Suprapubic skin (tissue), 4 donors: Measurements from ENCODE around the gene SETD5.

Experiments
- EP300 ChIP-seq: sonication (generic); formaldehyde crosslinking; IDR thresholded peaks from one replicate; pipeline ENCODE4 v1.6.1; 2017; ENCODE audit warnings: antibody characterized with exemption
- POLR2A ChIP-seq, 2 donors: fragments of 450-650 bp; IDR thresholded peaks; one replicate each; pipeline ENCODE4 v1.6.1; 2017; ENCODE audit warnings: antibody characterized with exemption in 2 of 2, mild to moderate bottlenecking in 2 of 2, moderate library complexity in 2 of 2
- POLR2AphosphoS5 ChIP-seq, 3 donors: sonication (generic); formaldehyde crosslinking; IDR thresholded peaks; one replicate each; pipeline ENCODE4 v1.6.1; 2017; ENCODE audit warnings: antibody characterized with exemption in 3 of 3
- TF ChIP-seq, protein P1 (sequence below), 2 donors: fragments of 200-600 bp in 1 of 2; fragments of 450-650 bp in 1 of 2; sonication (generic) in 1 of 2; IDR thresholded peaks; one replicate each; pipeline ENCODE4 v1.5.1; 2016 to 2019; ENCODE audit warnings: antibody characterized with exemption in 2 of 2, mild to moderate bottlenecking in 1 of 2, moderate library complexity in 1 of 2

DNA sequence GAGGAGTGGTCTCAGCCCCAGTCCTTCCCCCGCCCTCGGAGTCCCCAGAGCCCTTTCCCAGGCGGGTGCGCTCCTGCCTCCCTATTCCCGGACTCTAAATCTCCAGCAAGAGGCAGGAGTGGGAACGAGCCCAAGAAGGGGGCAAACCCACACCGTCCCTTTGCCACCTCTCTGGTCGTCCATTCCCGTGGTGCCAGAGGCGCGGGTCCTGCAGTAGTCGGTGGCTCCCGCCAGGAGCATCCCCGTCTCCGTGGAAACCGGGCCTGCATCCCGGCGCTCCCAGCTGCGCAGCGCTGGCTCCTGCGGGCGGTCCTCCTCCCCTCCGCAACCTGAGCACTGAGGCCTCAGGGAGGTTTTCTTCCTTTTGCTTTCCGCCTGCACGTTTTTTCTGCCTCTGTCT lies 111.4 kb downstream of the SETD5 start:
- TF ChIP-seq, protein P1, sequence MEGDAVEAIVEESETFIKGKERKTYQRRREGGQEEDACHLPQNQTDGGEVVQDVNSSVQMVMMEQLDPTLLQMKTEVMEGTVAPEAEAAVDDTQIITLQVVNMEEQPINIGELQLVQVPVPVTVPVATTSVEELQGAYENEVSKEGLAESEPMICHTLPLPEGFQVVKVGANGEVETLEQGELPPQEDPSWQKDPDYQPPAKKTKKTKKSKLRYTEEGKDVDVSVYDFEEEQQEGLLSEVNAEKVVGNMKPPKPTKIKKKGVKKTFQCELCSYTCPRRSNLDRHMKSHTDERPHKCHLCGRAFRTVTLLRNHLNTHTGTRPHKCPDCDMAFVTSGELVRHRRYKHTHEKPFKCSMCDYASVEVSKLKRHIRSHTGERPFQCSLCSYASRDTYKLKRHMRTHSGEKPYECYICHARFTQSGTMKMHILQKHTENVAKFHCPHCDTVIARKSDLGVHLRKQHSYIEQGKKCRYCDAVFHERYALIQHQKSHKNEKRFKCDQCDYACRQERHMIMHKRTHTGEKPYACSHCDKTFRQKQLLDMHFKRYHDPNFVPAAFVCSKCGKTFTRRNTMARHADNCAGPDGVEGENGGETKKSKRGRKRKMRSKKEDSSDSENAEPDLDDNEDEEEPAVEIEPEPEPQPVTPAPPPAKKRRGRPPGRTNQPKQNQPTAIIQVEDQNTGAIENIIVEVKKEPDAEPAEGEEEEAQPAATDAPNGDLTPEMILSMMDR (IDR thresholded peaks at IDR 0.05), result no peak
- TF ChIP-seq POLR2A (IDR thresholded peaks at IDR 0.05), result no peak
- no peak for TF ChIP-seq POLR2AphosphoS5 (IDR thresholded peaks at IDR 0.05)
- TF ChIP-seq EP300, result no peak
